Gastrocnemius medialis (tissue), 4 donors: ENCODE measurements around the gene NTNG1. TPM values are rescaled to one million over a fixed set of nuclear protein-coding genes. Genes with fewer than 3 reads are reported as not detected.

Experiments
- ATAC-seq, 2 donors: fragments of 150-250 bp; one replicate each; pipeline ENCODE4 v1.9.1; 2016
- DNase-seq, 2 donors: peaks; one replicate each; pipeline ENCODE4 v3.0.0-alpha.2; 2019
- H3K27ac ChIP-seq, 4 donors: fragments of 200-600 bp; sonication (generic); 1 replicate in 1 of 4; 2 replicates in 3 of 4; pipeline ENCODE4 v1.5.1; 2016 to 2018; ENCODE audit warnings: mild to moderate bottlenecking in 2 of 4, moderate library complexity in 1 of 4
- H3K27me3 ChIP-seq, 3 donors: fragments of 200-600 bp; sonication (generic) in 2 of 3; 1 replicate in 1 of 3; 2 replicates in 2 of 3; pipeline versions ENCODE4 v1.5.1 to v1.6.0; 2016 to 2019; ENCODE audit warnings: mild to moderate bottlenecking in 1 of 3, moderate library complexity in 1 of 3
- H3K36me3 ChIP-seq, 2 donors: fragments of 200-600 bp; sonication (generic) in 1 of 2; one replicate each; pipeline ENCODE4 v1.5.1; 2017 to 2018
- H3K4me1 ChIP-seq, 2 donors: fragments of 200-600 bp; sonication (generic) in 1 of 2; one replicate each; pipeline ENCODE4 v1.5.1; 2016 to 2017; ENCODE audit warnings: mild to moderate bottlenecking in 2 of 2
- H3K4me3 ChIP-seq, 4 donors: fragments of 200-600 bp; sonication (generic) in 3 of 4; 1 replicate in 1 of 4; 2 replicates in 3 of 4; pipeline ENCODE4 v1.5.1; 2016 to 2019; ENCODE audit warnings: mild to moderate bottlenecking in 2 of 4
- H3K9me3 ChIP-seq, 3 donors: fragments of 200-600 bp; sonication (generic) in 2 of 3; 1 replicate in 1 of 3; 2 replicates in 2 of 3; pipeline ENCODE4 v1.5.1; 2016 to 2019
- CTCF ChIP-seq, 5 experiments: fragments of 450-650 bp in 3 of 5; fragments of 200-600 bp in 2 of 5; sonication (generic) in 2 of 5; IDR thresholded peaks in 4 of 5; conservative IDR thresholded peaks in 1 of 5; 1 replicate in 4 of 5; 2 replicates in 1 of 5; pipeline ENCODE4 v1.5.1; 2016 to 2019; ENCODE audit warnings: antibody characterized with exemption in 5 of 5, mild to moderate bottlenecking in 3 of 5, moderate library complexity in 3 of 5
- POLR2A ChIP-seq, 2 donors: fragments of 450-650 bp; IDR thresholded peaks; one replicate each; pipeline ENCODE4 v1.6.1; 2017; ENCODE audit warnings: antibody characterized with exemption in 2 of 2, mild to moderate bottlenecking in 2 of 2, moderate library complexity in 2 of 2
- in situ Hi-C, 4 donors: fragments of 200-750 bp; cut with MboI; loops; one replicate each; pipeline versions ENCODE4 v1.15.0 to v1.8.0; 2017; ENCODE audit warnings: low sequenced_read_pairs in 4 of 4
- intact Hi-C: fragments of 100-400 bp; cut with DNase I; formaldehyde crosslinking; loops from one replicate; pipeline ENCODE4 v1.15.1; 2023; ENCODE audit warnings: low total_unique reads
- total RNA-seq, 4 donors: library from RNA; depleted of rRNA; stranded (reverse); fragments of >200 nt; gene quantifications; one replicate each; pipeline versions ENCODE4 v1.1.0 to v1.2.3, GENCODE V29; 2016

NTNG1 gene
- total RNA-seq, 4 donors from 2014 or later, result not detected

GRCh38 chr1:107244709-107245500 is 104.1 kb downstream of the NTNG1 start:
- Histone ChIP-seq H3K36me3 (no peaks in the 10 kb centered on the region), H3K4me1 (no peaks in the 10 kb centered on the region), H3K27me3 (no peaks in the 10 kb centered on the region), H3K4me3 (no peak overlapping the region), H3K27ac (no peak overlapping the region), H3K9me3 (no peaks in the 10 kb centered on the region)
- TF ChIP-seq POLR2A (IDR thresholded peaks at IDR 0.05), result no peak
- no peak for TF ChIP-seq CTCF (IDR thresholded peaks at IDR 0.05 in 4 of 5, conservative IDR thresholded peaks at IDR 0.05 in 1 of 5)
- ATAC-seq (no peak), DNase-seq (no peak)
- intact Hi-C loops, result no loop called here
- in situ Hi-C loops, result no loop called here

GRCh38 chr1:107246775-107247345 is 106.0 kb downstream of the NTNG1 start:
- no peak overlapping the region for H3K27ac ChIP-seq
- no peak for ATAC-seq
- H3K9me3 ChIP-seq, result no peaks in the 10 kb centered on the region
- H3K4me3 ChIP-seq, result no peak overlapping the region
- no peak for DNase-seq
- no peaks in the 10 kb centered on the region for H3K27me3 ChIP-seq
- H3K4me1 ChIP-seq, result no peaks in the 10 kb centered on the region
- intact Hi-C loops (no loop called here), in situ Hi-C loops (no loop called here)
- TF ChIP-seq CTCF (IDR thresholded peaks at IDR 0.05 in 4 of 5, conservative IDR thresholded peaks at IDR 0.05 in 1 of 5) (no peak), POLR2A (IDR thresholded peaks at IDR 0.05) (no peak)
- H3K36me3 ChIP-seq, result no peaks in the 10 kb centered on the region

- in situ Hi-C loops, result no loop called here
- no peak for ATAC-seq
Measured at GRCh38 chr1:107247679-107248078, 106.8 kb downstream of the NTNG1 start.

GRCh38 chr1:107250169-107250568 is 109.3 kb downstream of the NTNG1 start:
- no peak for ATAC-seq
- no peaks in the 10 kb centered on the region for H3K4me1 ChIP-seq

More at GRCh38 chr1:107247679-107248078, 106.8 kb downstream of the NTNG1 start:
- Histone ChIP-seq H3K27ac (no peak overlapping the region), H3K27me3 (no peaks in the 10 kb centered on the region), H3K36me3 (no peaks in the 10 kb centered on the region), H3K4me3 (no peak overlapping the region), H3K4me1 (no peaks in the 10 kb centered on the region), H3K9me3 (no peaks in the 10 kb centered on the region)
- TF ChIP-seq CTCF (IDR thresholded peaks at IDR 0.05 in 4 of 5, conservative IDR thresholded peaks at IDR 0.05 in 1 of 5), result no peak
- intact Hi-C loops, result no loop called here
- DNase-seq, result no peak

More at GRCh38 chr1:107250169-107250568, 109.3 kb downstream of the NTNG1 start:
- H3K4me3 ChIP-seq, result no peak overlapping the region
- TF ChIP-seq POLR2A (IDR thresholded peaks at IDR 0.05) (no peak), CTCF (IDR thresholded peaks at IDR 0.05 in 4 of 5, conservative IDR thresholded peaks at IDR 0.05 in 1 of 5) (no peak)
- in situ Hi-C loops, result no loop called here
- intact Hi-C loops, result no loop called here
- DNase-seq, result no peak
- no peaks in the 10 kb centered on the region for H3K36me3 ChIP-seq
- H3K9me3 ChIP-seq, result no peaks in the 10 kb centered on the region
- H3K27me3 ChIP-seq, result no peaks in the 10 kb centered on the region
- no peak overlapping the region for H3K27ac ChIP-seq
